ENCODE measurements around the gene DENND2C. TPM values are rescaled to one million over a fixed set of nuclear protein-coding genes. Genes with fewer than 3 reads are reported as not detected.

Gene DENND2C, protein sequence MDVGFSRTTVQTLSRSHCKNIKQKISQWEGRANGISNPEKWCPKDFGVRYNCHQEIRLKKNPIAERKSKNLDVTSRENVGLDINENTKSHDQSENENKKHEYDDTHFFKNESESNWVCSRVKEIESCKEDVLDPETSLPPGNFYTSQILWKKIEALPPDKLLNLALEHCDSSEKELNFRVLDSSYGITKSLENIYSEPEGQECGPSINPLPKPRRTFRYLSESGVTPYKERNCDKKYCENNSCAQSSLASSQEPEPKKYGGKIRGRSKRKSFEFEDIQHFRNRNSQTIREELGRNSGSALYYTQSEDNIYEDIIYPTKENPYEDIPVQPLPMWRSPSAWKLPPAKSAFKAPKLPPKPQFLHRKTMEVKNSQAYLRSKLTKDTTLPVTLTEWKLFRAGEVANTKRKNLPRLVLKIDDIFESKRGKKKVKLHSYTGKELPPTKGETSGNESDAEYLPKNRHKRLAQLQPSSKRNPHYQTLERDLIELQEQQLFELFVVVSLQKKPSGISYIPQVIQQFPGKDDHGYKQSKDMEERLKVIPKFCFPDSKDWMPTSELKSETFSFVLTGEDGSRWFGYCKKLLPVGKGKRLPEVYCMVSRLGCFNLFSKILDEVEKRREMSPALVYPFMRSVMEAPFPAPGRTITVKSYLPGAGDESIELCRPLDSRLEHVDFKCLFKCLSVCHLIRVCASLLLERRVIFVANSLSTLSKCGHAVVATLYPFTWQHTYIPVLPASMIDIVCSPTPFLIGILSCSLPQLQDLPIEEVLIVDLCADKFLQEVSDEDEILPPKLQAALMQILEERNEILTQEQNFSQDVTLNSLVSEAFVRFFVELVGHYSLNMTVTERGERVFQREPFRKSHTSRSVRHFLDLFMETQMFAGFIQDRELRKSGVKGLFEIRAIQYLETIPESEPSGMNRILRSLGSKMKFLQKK
- total RNA-seq (2021; ENCODE audit: unreplicated experiment) = 1.1 TPM
- polyA plus RNA-seq (2012; ENCODE audit: insufficient read length) = 0.24 TPM
- percentile 39 among the genes with signal in this experiment for Bru-seq, nascent RNA
- BruChase-seq, experiment 1, labeled RNA remaining after a 2-hour chase = percentile 38 among the genes with signal in this experiment
- percentile 35 among the genes with signal in this experiment for BruChase-seq, experiment 2, labeled RNA remaining after a 6-hour chase
- long read RNA-seq, partial matches to known transcripts = 0 of 1 reads
- long read RNA-seq, other reads (novel, unspliced or antisense) = 1 of 1 reads

DNA sequence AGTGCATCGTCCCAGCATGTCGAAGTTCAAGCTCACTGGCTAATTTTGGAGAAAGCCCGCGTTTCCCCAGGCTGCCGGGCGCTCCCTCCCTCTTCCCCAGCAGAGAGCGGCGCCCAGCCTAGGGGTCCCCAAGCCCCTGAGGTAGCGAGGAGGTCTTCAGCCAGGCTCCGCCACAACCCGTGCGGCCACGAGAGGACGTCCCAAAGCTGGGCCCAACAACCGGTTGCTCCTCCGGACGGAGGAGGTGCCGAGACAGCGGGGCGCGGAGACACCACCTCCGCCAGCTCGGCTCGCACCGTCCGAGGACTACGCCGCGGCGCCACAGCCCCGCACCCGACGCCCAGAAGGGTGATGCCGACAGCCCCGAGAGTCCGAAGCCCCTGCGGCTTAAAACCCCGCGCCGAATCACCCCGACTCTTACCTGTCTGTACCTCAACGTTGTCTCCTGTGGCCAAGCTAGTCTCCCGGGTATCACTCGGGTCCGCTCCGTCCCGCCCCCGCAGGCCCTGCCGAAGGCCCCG, at the start of gene DENND2C:
TSS of gene DENND2C (minus strand) at position 488 of the 521 bp plus-strand sequence. CDS start 44,065 bp downstream, outside the sequence.
- ChIA-PET CTCF (no interaction called here), POLR2A (interaction anchor here (0.5 to 0.6 kb wide), 2 partner anchors 36 to 725 kb away, joined by 3 to 5 read pairs; no protein-coding TSS in a partner anchor)
- intact Hi-C loops (cut with micrococcal nuclease; ENCODE audit: unreplicated experiment) = loop anchor here (5.0 kb wide), 1 partner anchor 322 kb away; no protein-coding TSS in a partner anchor
- Histone ChIP-seq H3K36me3 (ENCODE audit: control insufficient read depth, insufficient read depth, low read length) (no peaks in the 10 kb centered on the region; the same call in 1 of the 2 replicates), H3K27ac (ENCODE audit: low read length) (no peak within 1 kb of the TSS; the same call in 1 of the 2 replicates), H3K4me1 (ENCODE audit: control insufficient read depth, insufficient read depth, low read length) (no peaks in the 10 kb centered on the region), H3K4me3 (ENCODE audit: low read depth in 2 of 2, low read length in 2 of 2) (peak within 1 kb of the TSS; percentile 59 to 71), H3K27me3 (ENCODE audit: control insufficient read depth, insufficient read depth, low read length) (peaks cover 2% of the 10 kb centered on the region; the same call in 1 of the 2 replicates), H3K9me3 (ENCODE audit: control insufficient read depth, insufficient read depth, low read depth, low read length) (no peaks in the 10 kb centered on the region)
- ATAC-seq (peak; percentile 85), DNase-seq (ENCODE audit: low read depth, low spot score) (no peak)
- TF ChIP-seq, protein P1, sequence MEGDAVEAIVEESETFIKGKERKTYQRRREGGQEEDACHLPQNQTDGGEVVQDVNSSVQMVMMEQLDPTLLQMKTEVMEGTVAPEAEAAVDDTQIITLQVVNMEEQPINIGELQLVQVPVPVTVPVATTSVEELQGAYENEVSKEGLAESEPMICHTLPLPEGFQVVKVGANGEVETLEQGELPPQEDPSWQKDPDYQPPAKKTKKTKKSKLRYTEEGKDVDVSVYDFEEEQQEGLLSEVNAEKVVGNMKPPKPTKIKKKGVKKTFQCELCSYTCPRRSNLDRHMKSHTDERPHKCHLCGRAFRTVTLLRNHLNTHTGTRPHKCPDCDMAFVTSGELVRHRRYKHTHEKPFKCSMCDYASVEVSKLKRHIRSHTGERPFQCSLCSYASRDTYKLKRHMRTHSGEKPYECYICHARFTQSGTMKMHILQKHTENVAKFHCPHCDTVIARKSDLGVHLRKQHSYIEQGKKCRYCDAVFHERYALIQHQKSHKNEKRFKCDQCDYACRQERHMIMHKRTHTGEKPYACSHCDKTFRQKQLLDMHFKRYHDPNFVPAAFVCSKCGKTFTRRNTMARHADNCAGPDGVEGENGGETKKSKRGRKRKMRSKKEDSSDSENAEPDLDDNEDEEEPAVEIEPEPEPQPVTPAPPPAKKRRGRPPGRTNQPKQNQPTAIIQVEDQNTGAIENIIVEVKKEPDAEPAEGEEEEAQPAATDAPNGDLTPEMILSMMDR (IDR thresholded peaks at IDR 0.05) = peak; percentile 15; the same call in 1 of the 2 replicates
- no peak for TF ChIP-seq TCF7L2 (IDR thresholded peaks at IDR 0.05; ENCODE audit: low read depth, low read length)
- in situ Hi-C loops (cut with HindIII; ENCODE audit: low pct_unique_long_range_greater_than_20kb, low sequenced_read_pairs) = no loop called here
- no TSS peak for BruUV-seq (replicated peaks)

DNA sequence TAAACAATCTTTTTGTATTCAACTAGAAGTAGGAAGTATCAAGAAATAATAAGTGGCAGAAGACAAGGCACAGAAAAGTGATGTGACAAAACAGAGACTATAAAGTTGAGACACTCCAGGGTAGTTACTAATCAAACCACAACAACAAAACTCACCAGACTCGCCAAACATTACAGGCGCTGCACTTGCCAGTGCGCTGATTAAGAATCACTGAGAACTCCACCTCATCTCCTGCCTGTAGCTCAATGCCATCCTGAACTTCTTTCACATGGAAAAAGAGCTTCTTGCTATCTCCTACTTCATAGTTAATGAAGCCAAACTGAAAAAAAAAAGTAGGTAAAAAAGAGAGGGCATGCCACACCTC, 49.6 kb upstream of the DENND2C start:
- Histone ChIP-seq H3K4me1 (ENCODE audit: control insufficient read depth, insufficient read depth, low read length) (peaks cover 6% of the 10 kb centered on the region; the same call in 1 of the 2 replicates), H3K36me3 (ENCODE audit: control insufficient read depth, insufficient read depth, low read length) (peaks cover 47% of the 10 kb centered on the region), H3K27me3 (ENCODE audit: control insufficient read depth, insufficient read depth, low read length) (no peaks in the 10 kb centered on the region), H3K4me3 (ENCODE audit: low read depth in 2 of 2, low read length in 2 of 2) (no peak overlapping the region), H3K27ac (ENCODE audit: low read length) (no peak overlapping the region), H3K9me3 (ENCODE audit: control insufficient read depth, insufficient read depth, low read depth, low read length) (no peaks in the 10 kb centered on the region)
- in situ Hi-C loops (cut with HindIII; ENCODE audit: low pct_unique_long_range_greater_than_20kb, low sequenced_read_pairs) (no loop called here), intact Hi-C loops (cut with micrococcal nuclease; ENCODE audit: unreplicated experiment) (no loop called here)
- ATAC-seq (no peak), DNase-seq (ENCODE audit: low read depth, low spot score) (no peak)
- CTCF ChIA-PET = no interaction called here
- POLR2A ChIA-PET = no interaction called here
- no TSS peak for BruUV-seq (replicated peaks)
- TF ChIP-seq TCF7L2 (IDR thresholded peaks at IDR 0.05; ENCODE audit: low read depth, low read length) = no peak
- TF ChIP-seq, protein P1 (IDR thresholded peaks at IDR 0.05) = no peak
- no peak for TF ChIP-seq SIN3A (IDR thresholded peaks at IDR 0.05; ENCODE audit: borderline replicate concordance, insufficient read depth, low read depth, low read length)
- TF ChIP-seq, protein P2, sequence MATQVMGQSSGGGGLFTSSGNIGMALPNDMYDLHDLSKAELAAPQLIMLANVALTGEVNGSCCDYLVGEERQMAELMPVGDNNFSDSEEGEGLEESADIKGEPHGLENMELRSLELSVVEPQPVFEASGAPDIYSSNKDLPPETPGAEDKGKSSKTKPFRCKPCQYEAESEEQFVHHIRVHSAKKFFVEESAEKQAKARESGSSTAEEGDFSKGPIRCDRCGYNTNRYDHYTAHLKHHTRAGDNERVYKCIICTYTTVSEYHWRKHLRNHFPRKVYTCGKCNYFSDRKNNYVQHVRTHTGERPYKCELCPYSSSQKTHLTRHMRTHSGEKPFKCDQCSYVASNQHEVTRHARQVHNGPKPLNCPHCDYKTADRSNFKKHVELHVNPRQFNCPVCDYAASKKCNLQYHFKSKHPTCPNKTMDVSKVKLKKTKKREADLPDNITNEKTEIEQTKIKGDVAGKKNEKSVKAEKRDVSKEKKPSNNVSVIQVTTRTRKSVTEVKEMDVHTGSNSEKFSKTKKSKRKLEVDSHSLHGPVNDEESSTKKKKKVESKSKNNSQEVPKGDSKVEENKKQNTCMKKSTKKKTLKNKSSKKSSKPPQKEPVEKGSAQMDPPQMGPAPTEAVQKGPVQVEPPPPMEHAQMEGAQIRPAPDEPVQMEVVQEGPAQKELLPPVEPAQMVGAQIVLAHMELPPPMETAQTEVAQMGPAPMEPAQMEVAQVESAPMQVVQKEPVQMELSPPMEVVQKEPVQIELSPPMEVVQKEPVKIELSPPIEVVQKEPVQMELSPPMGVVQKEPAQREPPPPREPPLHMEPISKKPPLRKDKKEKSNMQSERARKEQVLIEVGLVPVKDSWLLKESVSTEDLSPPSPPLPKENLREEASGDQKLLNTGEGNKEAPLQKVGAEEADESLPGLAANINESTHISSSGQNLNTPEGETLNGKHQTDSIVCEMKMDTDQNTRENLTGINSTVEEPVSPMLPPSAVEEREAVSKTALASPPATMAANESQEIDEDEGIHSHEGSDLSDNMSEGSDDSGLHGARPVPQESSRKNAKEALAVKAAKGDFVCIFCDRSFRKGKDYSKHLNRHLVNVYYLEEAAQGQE (IDR thresholded peaks at IDR 0.05; ENCODE audit: insufficient read depth in 1 of 2, low read depth in 2 of 2, low read length in 1 of 2) = no peak
- no peak for TF ChIP-seq POLR2AphosphoS5 (IDR thresholded peaks at IDR 0.05; ENCODE audit: low read depth, low read length)
